HL-60 (cell line): ENCODE measurements around the gene GPR12.

Experiments
- CTCF ChIP-seq: IDR thresholded peaks from one replicate; pipeline ENCODE4 v1.5.1; 2011; ENCODE audit warnings: low read length, control low read depth, inconsistent platforms; ENCODE audit not compliant: insufficient read depth
- TF ChIP-seq, protein P1 (sequence below): IDR thresholded peaks from 2 replicates; pipeline ENCODE4 v1.6.1; 2012; ENCODE audit warnings: low read depth; ENCODE audit not compliant: insufficient replicate concordance

- no peak for TF ChIP-seq CTCF
- TF ChIP-seq, protein P1, sequence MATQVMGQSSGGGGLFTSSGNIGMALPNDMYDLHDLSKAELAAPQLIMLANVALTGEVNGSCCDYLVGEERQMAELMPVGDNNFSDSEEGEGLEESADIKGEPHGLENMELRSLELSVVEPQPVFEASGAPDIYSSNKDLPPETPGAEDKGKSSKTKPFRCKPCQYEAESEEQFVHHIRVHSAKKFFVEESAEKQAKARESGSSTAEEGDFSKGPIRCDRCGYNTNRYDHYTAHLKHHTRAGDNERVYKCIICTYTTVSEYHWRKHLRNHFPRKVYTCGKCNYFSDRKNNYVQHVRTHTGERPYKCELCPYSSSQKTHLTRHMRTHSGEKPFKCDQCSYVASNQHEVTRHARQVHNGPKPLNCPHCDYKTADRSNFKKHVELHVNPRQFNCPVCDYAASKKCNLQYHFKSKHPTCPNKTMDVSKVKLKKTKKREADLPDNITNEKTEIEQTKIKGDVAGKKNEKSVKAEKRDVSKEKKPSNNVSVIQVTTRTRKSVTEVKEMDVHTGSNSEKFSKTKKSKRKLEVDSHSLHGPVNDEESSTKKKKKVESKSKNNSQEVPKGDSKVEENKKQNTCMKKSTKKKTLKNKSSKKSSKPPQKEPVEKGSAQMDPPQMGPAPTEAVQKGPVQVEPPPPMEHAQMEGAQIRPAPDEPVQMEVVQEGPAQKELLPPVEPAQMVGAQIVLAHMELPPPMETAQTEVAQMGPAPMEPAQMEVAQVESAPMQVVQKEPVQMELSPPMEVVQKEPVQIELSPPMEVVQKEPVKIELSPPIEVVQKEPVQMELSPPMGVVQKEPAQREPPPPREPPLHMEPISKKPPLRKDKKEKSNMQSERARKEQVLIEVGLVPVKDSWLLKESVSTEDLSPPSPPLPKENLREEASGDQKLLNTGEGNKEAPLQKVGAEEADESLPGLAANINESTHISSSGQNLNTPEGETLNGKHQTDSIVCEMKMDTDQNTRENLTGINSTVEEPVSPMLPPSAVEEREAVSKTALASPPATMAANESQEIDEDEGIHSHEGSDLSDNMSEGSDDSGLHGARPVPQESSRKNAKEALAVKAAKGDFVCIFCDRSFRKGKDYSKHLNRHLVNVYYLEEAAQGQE = no peak
These were observed 27.4 kb upstream of the GPR12 start for GRCh38 chr13:26787961-26788360.
